RKO (cell line): Measurements from ENCODE around the gene RNF5.
"Not testable (repeated sequence)": the region's sequence is repeated elsewhere in the genome, so short reads cannot be mapped to it uniquely, and the experiment has no call there.

ENCODE experiments used
- DNase-seq: peaks from one replicate; pipeline ENCODE4 v3.0.0-alpha.2; 2016; ENCODE audit warnings: low spot score

Gene RNF5

DNA sequence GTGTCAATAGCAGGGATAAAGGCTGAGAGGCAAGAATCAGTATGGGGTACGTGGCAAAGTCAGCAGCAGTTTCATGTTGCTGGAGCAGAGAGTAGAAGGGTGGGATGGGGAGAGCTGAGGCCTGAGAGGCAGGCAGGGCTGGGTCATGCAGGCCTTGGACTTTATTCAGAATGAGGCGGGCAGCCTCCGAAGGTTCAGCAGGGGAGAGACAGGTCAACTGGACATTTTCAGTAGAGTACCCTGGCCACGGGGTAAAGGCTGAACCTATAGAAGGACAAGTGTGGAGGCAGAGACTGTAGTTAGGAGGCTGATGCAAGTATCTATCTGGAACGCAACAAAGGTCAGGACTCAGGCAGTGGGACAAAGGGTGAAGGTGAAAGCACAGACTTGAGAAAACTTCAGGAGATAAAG lies 32.0 kb downstream of the RNF5 start:
- no peak for DNase-seq

DNA sequence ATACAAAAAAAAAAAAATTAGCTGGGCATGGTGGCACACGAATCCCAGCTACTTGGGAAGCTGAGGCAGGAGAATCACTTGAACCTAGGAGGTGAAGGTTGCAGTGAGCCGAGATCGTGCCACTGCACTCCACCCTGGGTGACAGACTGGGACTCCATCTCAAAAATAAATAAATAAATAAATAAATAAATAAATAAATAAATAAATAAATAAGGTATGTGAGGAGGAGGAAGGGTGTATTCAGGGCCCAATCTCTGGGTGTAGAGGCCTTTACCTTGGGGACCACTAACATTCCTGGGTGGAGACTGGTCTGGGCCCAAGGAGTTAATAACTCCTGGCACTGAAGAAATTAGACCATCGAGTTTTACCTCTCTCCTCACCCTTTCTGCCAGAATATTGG lies 33.2 kb downstream of the RNF5 start:
- DNase-seq, result not testable (repeated sequence)

GRCh38 chr6:32212076-32212760 lies 34.0 kb downstream of the RNF5 start:
- no peak for DNase-seq

GRCh38 chr6:32213649-32214048 lies 35.4 kb downstream of the RNF5 start:
- no peak for DNase-seq

- DNase-seq, result no peak
Observed at GRCh38 chr6:32214126-32214525, 35.9 kb downstream of the RNF5 start.

DNA sequence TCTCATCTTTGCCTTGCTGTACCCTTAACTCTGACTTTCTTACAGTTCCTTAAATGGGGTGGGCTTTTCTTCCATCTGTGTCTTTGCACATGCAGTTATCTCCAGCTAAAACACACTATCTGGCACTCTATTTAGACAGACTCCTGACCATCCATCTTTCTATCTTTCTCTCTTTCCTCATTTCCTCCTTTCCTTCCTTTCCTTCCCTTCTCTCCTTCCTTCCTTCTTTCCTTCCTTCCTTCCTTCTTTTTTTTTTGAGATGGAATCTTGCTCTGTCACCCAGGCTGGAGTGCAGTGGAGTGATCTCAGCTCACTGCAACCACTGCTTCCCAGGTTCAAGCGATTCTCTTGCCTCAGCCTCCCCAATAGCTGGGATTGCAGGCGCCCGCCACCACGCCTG lies 37.4 kb downstream of the RNF5 start:
- DNase-seq, result no peak

DNA sequence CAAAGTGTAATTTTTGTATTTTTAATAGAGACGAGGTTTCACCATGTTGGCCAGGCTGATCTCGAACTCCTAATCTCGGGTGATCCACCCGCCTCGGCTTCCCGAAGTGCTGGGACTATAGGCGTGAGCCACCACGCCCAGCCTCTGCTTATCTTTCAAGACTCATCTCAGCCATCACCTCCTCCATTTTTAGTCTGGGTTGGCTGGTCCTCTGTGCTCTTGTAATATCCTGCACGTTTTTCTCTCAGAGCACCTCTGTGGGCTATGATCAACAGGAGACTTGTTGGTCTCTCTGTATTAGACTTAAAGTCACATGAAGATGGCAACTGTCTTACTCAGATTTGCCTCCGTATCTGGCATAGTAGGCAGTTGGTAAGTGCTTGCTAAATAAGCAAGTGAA lies 38.1 kb downstream of the RNF5 start:
- DNase-seq, result no peak

GRCh38 chr6:32216998-32217397 lies 38.8 kb downstream of the RNF5 start:
- DNase-seq, result no peak

DNA sequence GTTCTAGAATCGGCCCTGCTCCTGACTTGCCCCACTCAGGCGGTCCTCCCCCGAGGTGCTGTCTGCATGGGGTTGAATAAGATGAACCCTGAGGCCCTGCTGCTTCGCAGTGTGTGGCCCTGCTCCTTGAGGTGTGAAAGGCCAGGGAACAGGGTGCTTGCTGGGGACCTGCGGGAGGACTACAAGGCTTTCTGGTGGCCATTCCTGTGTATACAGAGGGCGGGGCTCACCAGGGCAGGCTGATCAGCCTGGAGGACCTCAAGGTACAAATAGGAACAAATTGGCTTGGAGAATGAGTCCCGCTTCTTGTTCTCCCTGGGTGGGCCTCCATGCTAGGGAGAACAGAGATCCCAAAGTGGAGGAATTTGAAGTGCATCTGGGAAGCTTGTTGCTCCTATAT lies 40.0 kb downstream of the RNF5 start:
- no peak for DNase-seq

DNA sequence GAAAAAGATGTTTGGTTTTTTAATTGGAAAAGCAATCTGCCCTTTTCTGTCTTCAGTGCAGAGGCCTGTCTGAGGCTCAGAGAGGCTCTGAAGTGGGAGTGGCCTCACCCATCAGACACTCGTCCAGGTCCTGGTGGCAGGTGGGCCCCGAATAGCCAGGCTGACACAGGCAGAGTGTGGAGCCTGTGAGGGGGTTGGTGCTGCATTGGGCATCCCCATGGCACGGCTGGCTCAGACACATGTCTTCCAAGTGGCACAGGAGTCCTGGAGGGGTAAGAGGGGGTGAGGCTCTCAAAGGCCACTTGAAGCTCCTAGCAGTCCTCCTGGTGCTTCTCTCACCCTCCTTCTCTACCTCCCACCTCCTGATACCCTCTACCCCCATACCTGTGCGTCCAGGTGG lies 41.8 kb downstream of the RNF5 start:
- DNase-seq, result no peak

DNA sequence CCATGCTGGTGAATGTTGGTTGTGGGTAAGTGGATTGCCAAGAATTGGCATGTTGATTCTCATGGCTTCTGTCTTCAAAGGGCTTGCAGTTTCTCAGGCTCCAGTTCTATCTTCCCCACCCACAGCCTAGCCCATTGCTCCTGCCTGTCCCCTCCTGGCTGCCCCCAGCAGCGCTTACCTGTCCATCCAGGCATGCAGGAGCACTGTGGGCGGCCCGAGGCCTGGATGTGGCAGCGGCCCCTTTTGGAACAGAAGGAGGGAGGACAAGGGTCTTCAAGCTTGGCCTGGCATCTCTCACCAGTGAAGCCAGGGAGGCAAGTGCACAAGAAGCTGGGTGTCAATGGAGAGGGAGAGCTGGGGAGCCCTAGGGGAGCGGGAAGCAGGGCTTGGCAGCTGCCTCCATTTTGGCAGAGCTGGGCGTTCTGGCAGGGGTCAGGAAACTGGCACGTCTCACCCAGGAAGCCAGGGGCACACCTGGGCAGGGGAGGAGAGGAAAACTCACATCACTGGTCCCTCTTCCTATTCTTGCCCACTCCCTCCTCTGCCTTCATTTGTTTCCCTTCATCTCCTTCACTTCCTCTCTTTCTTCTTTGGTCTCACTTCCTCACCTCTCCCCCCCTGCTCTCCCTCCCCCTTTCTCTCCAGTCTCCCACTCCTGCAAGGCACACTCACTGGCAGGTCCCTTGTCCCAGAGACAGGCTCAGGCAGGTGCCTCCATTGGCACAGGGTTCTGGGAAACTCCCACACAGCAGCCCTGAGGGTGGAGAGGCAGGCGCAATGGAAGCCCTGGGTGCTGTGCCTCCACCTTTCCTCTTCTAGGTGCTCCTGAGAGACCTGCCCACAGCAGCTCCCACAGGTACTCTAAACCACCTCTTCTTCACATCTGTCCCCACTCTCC lies 44.4 kb downstream of the RNF5 start:
- DNase-seq, result no peak

GRCh38 chr6:32223258-32224235 lies 45.3 kb downstream of the RNF5 start, which contains the start of gene NOTCH4:
TSS of gene NOTCH4 (minus strand) at chr6:32224067. CDS start at chr6:32223928, 139 bp downstream.
- DNase-seq, result no peak

DNA sequence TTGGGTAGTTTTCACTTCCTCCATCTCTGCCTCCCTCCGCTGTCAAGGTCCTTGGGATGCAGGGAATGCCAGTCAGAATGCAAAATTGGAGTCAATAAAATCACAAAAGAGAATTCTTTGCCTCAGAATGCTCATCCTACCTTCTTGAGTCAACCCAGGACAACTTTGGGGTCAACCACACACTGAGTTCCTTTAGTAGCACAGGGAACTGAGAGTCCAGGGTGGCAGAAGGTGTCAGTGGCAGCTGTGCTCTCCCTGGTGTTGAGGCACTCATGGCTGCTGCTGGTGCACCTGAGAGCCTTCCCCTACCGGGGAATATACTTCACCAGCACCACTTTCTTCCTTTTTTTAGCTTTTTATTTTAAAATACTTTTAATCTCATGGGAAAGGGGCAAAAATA lies 46.5 kb downstream of the RNF5 start:
- DNase-seq, result no peak

DNA sequence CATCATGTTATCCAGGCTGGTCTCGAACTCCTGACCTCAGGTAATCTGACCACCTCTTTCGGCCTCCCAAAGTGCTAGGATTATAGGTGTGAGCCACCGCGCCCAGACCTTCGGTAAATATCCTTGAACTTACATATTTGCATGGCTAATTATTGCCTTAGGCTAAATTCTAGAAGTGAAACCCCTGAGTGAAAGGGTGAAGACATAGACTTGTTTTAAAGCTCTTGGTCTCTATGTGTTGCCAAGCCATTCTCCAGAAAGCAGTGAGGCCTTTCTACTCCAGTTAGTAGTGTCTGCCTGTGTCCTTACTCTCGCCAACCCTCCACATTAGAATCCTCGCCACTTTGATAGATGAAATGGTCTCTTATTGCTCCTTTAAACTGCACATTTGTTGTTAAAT lies 48.2 kb downstream of the RNF5 start:
- DNase-seq, result no peak
